Omental fat pad (tissue), 4 donors: ENCODE measurements around the gene YAP1. TPM values are rescaled to one million over a fixed set of nuclear protein-coding genes. Genes with fewer than 3 reads are reported as not detected.

Experiments used
- ATAC-seq: fragments of 150-250 bp; one replicate; pipeline ENCODE4 v1.9.1; 2016; ENCODE audit warnings: mild to moderate bottlenecking, moderate library complexity; ENCODE audit not compliant: low FRiP score
- DNase-seq: peaks from one replicate; pipeline ENCODE4 v3.0.0-alpha.2; 2019; ENCODE audit warnings: low spot score
- CTCF ChIP-seq, 3 donors: fragments of 450-650 bp; IDR thresholded peaks; one replicate each; pipeline ENCODE4 v1.5.1; 2016 to 2017; ENCODE audit warnings: antibody characterized with exemption in 3 of 3, mild to moderate bottlenecking in 3 of 3, moderate library complexity in 2 of 3
- total RNA-seq, 4 donors: library from RNA; depleted of rRNA; stranded (reverse); fragments of >200 nt; gene quantifications; one replicate each; pipeline ENCODE4 v1.1.0, GENCODE V29; 2016

The YAP1 gene
- total RNA-seq, 4 donors from 2014 or later = 102 to 152 (median 130) TPM

- DNase-seq = no peak
- TF ChIP-seq CTCF (IDR thresholded peaks at IDR 0.05) = no peak
- peak; percentile 8 for ATAC-seq
Measured at GRCh38 chr11:102110761-102111010, 439 bp downstream of the YAP1 start.

GRCh38 chr11:102111011-102111786, 952 bp downstream of the YAP1 start:
- ATAC-seq (peak; percentile 70), DNase-seq (peak; percentile 45)
- TF ChIP-seq CTCF (IDR thresholded peaks at IDR 0.05) = no peak

- TF ChIP-seq CTCF (IDR thresholded peaks at IDR 0.05) = no peak
- ATAC-seq (peak; percentile 70), DNase-seq (no peak)
Measured at GRCh38 chr11:102111787-102112508, 1.7 kb downstream of the YAP1 start.

- DNase-seq = no peak
- no peak for ATAC-seq
- no peak for TF ChIP-seq CTCF (IDR thresholded peaks at IDR 0.05)
Measured at GRCh38 chr11:102112509-102112821, 2.2 kb downstream of the YAP1 start.

GRCh38 chr11:102114032-102114431, 3.8 kb downstream of the YAP1 start:
- TF ChIP-seq CTCF (IDR thresholded peaks at IDR 0.05) = no peak
- no peak for ATAC-seq
- DNase-seq = no peak

GRCh38 chr11:102115557-102115956, 5.3 kb downstream of the YAP1 start:
- no peak for ATAC-seq
- no peak for TF ChIP-seq CTCF (IDR thresholded peaks at IDR 0.05)
- DNase-seq = no peak
